ENCODE results near the gene HDGFL2.

GRCh38 chr19:4430760-4431159, 41.3 kb upstream of the HDGFL2 start:
- no peak for TF ChIP-seq CTCF (IDR thresholded peaks at IDR 0.05)
- TF ChIP-seq POLR2A (IDR thresholded peaks at IDR 0.05), result no peak

All from adrenal gland (tissue), 5 donors.